WTC11 (cell line): ENCODE results near the gene KIRREL3. TPM values are rescaled to one million over a fixed set of nuclear protein-coding genes. Genes with fewer than 3 reads are reported as not detected.

Experiments
- ATAC-seq: fragments of 200-7000 bp; cut with Tn5 transposase; 2 replicates; pipeline ENCODE4 v1.10.0; 2021; ENCODE audit warnings: mild to moderate bottlenecking, moderate library complexity
- CTCF ChIA-PET: fragments of 300-600 bp; sonication (Branson Sonifier 250); formaldehyde crosslinking; loops from one replicate; lab custom pipeline; 2021; ENCODE audit warnings: antibody characterized with exemption; lab: Charles Lee
- POLR2A ChIA-PET: fragments of 350-600 bp; sonication (Branson Sonifier 250); formaldehyde crosslinking; loops from one replicate; lab custom pipeline; 2021; ENCODE audit warnings: antibody characterized with exemption; lab: Charles Lee
- DNase-seq: peaks from one replicate; pipeline ENCODE4 v3.0.0; 2021; ENCODE audit warnings: low spot score
- H3K27ac Mint-ChIP-seq: 2 replicates; pipeline ENCODE4 v1.8.0; 2021; ENCODE audit warnings: mixed read lengths
- H3K27me3 Mint-ChIP-seq: 2 replicates; pipeline ENCODE4 v1.8.0; 2021; ENCODE audit warnings: low read depth, mild to moderate bottlenecking, moderate library complexity, mixed read lengths
- H3K36me3 Mint-ChIP-seq: 2 replicates; pipeline ENCODE4 v1.8.0; 2021; ENCODE audit warnings: mixed read lengths
- H3K4me1 Mint-ChIP-seq: 2 replicates; pipeline ENCODE4 v1.8.0; 2022; ENCODE audit warnings: mixed read lengths
- H3K4me3 Mint-ChIP-seq: 2 replicates; pipeline ENCODE4 v1.8.0; 2021; ENCODE audit warnings: mild to moderate bottlenecking, moderate library complexity, mixed read lengths
- H3K9me3 Mint-ChIP-seq: 2 replicates; pipeline ENCODE4 v1.8.0; 2021; ENCODE audit warnings: mixed read lengths
- CREB1 ChIP-seq: sonication (generic); formaldehyde crosslinking; IDR thresholded peaks from 2 replicates; pipeline ENCODE4 v1.8.0; 2023; ENCODE audit warnings: mild to moderate bottlenecking, missing genetic modification reagents
- GTF2I ChIP-seq: fragments of 250-450 bp; sonication (Bioruptor Pico); conservative IDR thresholded peaks from 2 replicates; pipeline ENCODE4 v1.4.0; 2021; ENCODE audit warnings: mild to moderate bottlenecking
- HMGA2 ChIP-seq: fragments of 250-450 bp; sonication (Bioruptor Pico); IDR thresholded peaks from 2 replicates; pipeline ENCODE4 v1.4.0; 2021; ENCODE audit warnings: mild to moderate bottlenecking, moderate library complexity
- MAX ChIP-seq: sonication (generic); formaldehyde crosslinking; IDR thresholded peaks from 2 replicates; pipeline ENCODE4 v1.8.0; 2022; ENCODE audit warnings: mild to moderate bottlenecking, missing genetic modification reagents
- RELA ChIP-seq: sonication (generic); formaldehyde crosslinking; IDR thresholded peaks from 2 replicates; pipeline ENCODE4 v1.8.1; 2022; ENCODE audit warnings: missing genetic modification reagents, mild to moderate bottlenecking, borderline replicate concordance
- SOX15 ChIP-seq: fragments of 250-450 bp; sonication (Bioruptor Pico); IDR thresholded peaks from 2 replicates; pipeline ENCODE4 v1.9.0; 2021; ENCODE audit warnings: mild to moderate bottlenecking
- TCF7 ChIP-seq: sonication (generic); formaldehyde crosslinking; IDR thresholded peaks from 2 replicates; pipeline ENCODE4 v1.8.0; 2022; ENCODE audit warnings: mild to moderate bottlenecking, low read depth, missing genetic modification reagents, moderate library complexity
- TEAD4 ChIP-seq: sonication (generic); formaldehyde crosslinking; IDR thresholded peaks from 2 replicates; pipeline ENCODE4 v1.8.0; 2022; ENCODE audit warnings: mild to moderate bottlenecking, missing genetic modification reagents
- ZBTB21 ChIP-seq: sonication (generic); formaldehyde crosslinking; IDR thresholded peaks from 2 replicates; pipeline ENCODE4 v1.8.1; 2023; ENCODE audit warnings: mild to moderate bottlenecking, missing genetic modification reagents, borderline replicate concordance
- ZNF219 ChIP-seq: sonication (generic); formaldehyde crosslinking; IDR thresholded peaks from 2 replicates; pipeline ENCODE4 v1.8.0; 2023; ENCODE audit warnings: missing genetic modification reagents, mild to moderate bottlenecking, borderline replicate concordance
- ZNF232 ChIP-seq: sonication (generic); formaldehyde crosslinking; IDR thresholded peaks from 2 replicates; pipeline ENCODE4 v1.8.0; 2022; ENCODE audit warnings: mild to moderate bottlenecking, missing genetic modification reagents
- ZNF263 ChIP-seq: sonication (generic); formaldehyde crosslinking; IDR thresholded peaks from 2 replicates; pipeline ENCODE4 v1.8.1; 2022; ENCODE audit warnings: low read depth, mild to moderate bottlenecking, moderate library complexity, missing genetic modification reagents
- ZNF671 ChIP-seq: fragments of 250-450 bp; sonication (Bioruptor Pico); IDR thresholded peaks from 2 replicates; pipeline ENCODE4 v1.8.0; 2021; ENCODE audit warnings: mild to moderate bottlenecking
- total RNA-seq: library from RNA; stranded (reverse); gene quantifications from 3 replicates; pipeline ENCODE4 v1.2.3, GENCODE V29; 2021
- TF ChIP-seq, protein P1 (sequence below): sonication (generic); formaldehyde crosslinking; conservative IDR thresholded peaks from 2 replicates; pipeline ENCODE4 v1.8.1; 2022; ENCODE audit warnings: mild to moderate bottlenecking, missing genetic modification reagents
- TF ChIP-seq, protein P2 (sequence below): sonication (generic); formaldehyde crosslinking; IDR thresholded peaks from 2 replicates; pipeline ENCODE4 v1.8.1; 2022; ENCODE audit warnings: low read depth, missing genetic modification reagents, borderline replicate concordance
- TF ChIP-seq, protein P3 (sequence below): sonication (generic); formaldehyde crosslinking; IDR thresholded peaks from 2 replicates; pipeline ENCODE4 v1.8.1; 2022; ENCODE audit warnings: mild to moderate bottlenecking, moderate library complexity, missing genetic modification reagents
- TF ChIP-seq, protein P4 (sequence below): sonication (generic); formaldehyde crosslinking; IDR thresholded peaks from 2 replicates; pipeline ENCODE4 v1.8.0; 2022; ENCODE audit warnings: mild to moderate bottlenecking, missing genetic modification reagents
- TF ChIP-seq, protein P5 (sequence below): sonication (generic); formaldehyde crosslinking; IDR thresholded peaks from 2 replicates; pipeline ENCODE4 v1.8.0; 2022; ENCODE audit warnings: mild to moderate bottlenecking, missing genetic modification reagents

The KIRREL3 gene
- total RNA-seq, 1 experiment from 2014 or later = 0.59 TPM

GRCh38 chr11:126948563-126948962 lies 52.0 kb downstream of the KIRREL3 start (continued):
- no peak for TF ChIP-seq GTF2I (CRISPR knock-in tag)
- TF ChIP-seq, protein P1, sequence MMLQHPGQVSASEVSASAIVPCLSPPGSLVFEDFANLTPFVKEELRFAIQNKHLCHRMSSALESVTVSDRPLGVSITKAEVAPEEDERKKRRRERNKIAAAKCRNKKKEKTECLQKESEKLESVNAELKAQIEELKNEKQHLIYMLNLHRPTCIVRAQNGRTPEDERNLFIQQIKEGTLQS (CRISPR knock-in tag) = no peak
- no peak for TF ChIP-seq TEAD4 (CRISPR knock-in tag)
- no peak for TF ChIP-seq SOX15

DNA sequence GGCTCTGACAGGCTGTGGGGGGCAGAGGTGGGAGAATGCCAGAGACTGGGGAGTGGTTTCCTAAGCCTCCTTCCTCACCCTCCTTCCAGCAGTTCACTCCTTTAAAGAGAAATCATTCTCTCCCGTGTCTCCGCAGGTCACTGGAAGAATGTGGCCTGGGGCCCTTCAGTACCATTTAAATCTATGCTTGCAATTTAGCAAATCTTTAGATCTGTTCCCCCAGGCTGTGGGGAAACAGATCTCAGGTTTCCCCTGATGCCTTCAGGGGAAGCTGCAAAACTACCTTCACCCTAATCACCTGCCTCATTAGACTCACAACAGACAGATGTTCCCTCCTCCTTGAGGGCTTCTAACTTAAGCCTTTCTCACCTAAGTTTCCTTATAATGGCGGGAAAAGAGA lies 55.3 kb downstream of the KIRREL3 start:
- no peaks in the 10 kb centered on the region for H3K9me3 Mint-ChIP-seq
- H3K4me1 Mint-ChIP-seq = peaks cover 22% of the 10 kb centered on the region
- ChIA-PET POLR2A (no interaction called here), CTCF (interaction anchor here (0.6 to 1.4 kb wide), 3 partner anchors 45 to 558 kb away, joined by 3 to 5 read pairs (median 3); no protein-coding TSS in a partner anchor)
- no peaks in the 10 kb centered on the region for H3K36me3 Mint-ChIP-seq
- H3K4me3 Mint-ChIP-seq = no peak overlapping the region
- ATAC-seq = peak; percentile 65
- TF ChIP-seq, protein P2, sequence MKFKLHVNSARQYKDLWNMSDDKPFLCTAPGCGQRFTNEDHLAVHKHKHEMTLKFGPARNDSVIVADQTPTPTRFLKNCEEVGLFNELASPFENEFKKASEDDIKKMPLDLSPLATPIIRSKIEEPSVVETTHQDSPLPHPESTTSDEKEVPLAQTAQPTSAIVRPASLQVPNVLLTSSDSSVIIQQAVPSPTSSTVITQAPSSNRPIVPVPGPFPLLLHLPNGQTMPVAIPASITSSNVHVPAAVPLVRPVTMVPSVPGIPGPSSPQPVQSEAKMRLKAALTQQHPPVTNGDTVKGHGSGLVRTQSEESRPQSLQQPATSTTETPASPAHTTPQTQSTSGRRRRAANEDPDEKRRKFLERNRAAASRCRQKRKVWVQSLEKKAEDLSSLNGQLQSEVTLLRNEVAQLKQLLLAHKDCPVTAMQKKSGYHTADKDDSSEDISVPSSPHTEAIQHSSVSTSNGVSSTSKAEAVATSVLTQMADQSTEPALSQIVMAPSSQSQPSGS (CRISPR knock-in tag) = no peak
- TF ChIP-seq CREB1 = no peak
- TF ChIP-seq, protein P3, sequence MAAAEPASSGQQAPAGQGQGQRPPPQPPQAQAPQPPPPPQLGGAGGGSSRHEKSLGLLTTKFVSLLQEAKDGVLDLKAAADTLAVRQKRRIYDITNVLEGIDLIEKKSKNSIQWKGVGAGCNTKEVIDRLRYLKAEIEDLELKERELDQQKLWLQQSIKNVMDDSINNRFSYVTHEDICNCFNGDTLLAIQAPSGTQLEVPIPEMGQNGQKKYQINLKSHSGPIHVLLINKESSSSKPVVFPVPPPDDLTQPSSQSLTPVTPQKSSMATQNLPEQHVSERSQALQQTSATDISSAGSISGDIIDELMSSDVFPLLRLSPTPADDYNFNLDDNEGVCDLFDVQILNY (CRISPR knock-in tag) = no peak
- TF ChIP-seq, all 79 proteins: peak for 0
- Mint-ChIP-seq H3K27me3 (no peaks in the 10 kb centered on the region), H3K27ac (no peak overlapping the region)
- DNase-seq = no peak

GRCh38 chr11:126943316-126943715 lies 57.3 kb downstream of the KIRREL3 start:
- H3K4me1 Mint-ChIP-seq = peaks cover 22% of the 10 kb centered on the region
- TF ChIP-seq HMGA2 (CRISPR knock-in tag) = no peak
- TF ChIP-seq RELA (CRISPR knock-in tag) = no peak
- TF ChIP-seq ZNF219 (CRISPR knock-in tag) = no peak
- TF ChIP-seq, all 79 proteins: peak for 0
- H3K27me3 Mint-ChIP-seq = no peaks in the 10 kb centered on the region
- no peaks in the 10 kb centered on the region for H3K36me3 Mint-ChIP-seq
- POLR2A ChIA-PET = no interaction called here
- DNase-seq (no peak), ATAC-seq (no peak)
- no peak overlapping the region for H3K27ac Mint-ChIP-seq
- CTCF ChIA-PET = no interaction called here
- no peak overlapping the region for H3K4me3 Mint-ChIP-seq
- H3K9me3 Mint-ChIP-seq = no peaks in the 10 kb centered on the region

DNA sequence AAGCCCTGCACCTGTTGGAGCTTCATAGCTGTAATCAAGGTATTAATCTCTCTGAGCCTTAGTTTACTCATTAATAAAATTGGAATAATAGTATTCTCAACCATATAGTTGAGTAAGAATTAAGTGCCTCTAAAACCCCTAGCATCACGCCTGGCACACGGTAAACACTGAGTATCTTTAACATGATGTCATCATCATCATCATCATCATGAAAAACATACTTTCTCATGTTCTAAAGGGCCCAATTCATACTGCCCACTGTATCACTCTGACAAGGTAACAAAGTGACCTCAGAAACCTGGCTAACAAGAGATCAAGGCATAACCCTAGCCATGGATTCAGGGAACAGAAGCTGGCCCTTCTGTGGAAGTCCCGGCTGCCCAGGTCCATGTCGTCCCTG lies 58.4 kb downstream of the KIRREL3 start:
- no peak for DNase-seq
- ATAC-seq = no peak
- no peaks in the 10 kb centered on the region for H3K9me3 Mint-ChIP-seq
- peaks cover 22% of the 10 kb centered on the region for H3K4me1 Mint-ChIP-seq
- TF ChIP-seq HMGA2 (CRISPR knock-in tag) (no peak), TCF7 (CRISPR knock-in tag) (no peak), MAX (CRISPR knock-in tag) (no peak), ZNF671 (CRISPR knock-in tag) (no peak), ZNF232 (CRISPR knock-in tag) (no peak), ZNF263 (CRISPR knock-in tag) (no peak), SOX15 (no peak), ZBTB21 (CRISPR knock-in tag) (no peak)
- TF ChIP-seq, protein P4, sequence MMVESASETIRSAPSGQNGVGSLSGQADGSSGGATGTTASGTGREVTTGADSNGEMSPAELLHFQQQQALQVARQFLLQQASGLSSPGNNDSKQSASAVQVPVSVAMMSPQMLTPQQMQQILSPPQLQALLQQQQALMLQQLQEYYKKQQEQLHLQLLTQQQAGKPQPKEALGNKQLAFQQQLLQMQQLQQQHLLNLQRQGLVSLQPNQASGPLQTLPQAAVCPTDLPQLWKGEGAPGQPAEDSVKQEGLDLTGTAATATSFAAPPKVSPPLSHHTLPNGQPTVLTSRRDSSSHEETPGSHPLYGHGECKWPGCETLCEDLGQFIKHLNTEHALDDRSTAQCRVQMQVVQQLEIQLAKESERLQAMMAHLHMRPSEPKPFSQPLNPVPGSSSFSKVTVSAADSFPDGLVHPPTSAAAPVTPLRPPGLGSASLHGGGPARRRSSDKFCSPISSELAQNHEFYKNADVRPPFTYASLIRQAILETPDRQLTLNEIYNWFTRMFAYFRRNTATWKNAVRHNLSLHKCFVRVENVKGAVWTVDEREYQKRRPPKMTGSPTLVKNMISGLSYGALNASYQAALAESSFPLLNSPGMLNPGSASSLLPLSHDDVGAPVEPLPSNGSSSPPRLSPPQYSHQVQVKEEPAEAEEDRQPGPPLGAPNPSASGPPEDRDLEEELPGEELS = no peak
- TF ChIP-seq, protein P5, sequence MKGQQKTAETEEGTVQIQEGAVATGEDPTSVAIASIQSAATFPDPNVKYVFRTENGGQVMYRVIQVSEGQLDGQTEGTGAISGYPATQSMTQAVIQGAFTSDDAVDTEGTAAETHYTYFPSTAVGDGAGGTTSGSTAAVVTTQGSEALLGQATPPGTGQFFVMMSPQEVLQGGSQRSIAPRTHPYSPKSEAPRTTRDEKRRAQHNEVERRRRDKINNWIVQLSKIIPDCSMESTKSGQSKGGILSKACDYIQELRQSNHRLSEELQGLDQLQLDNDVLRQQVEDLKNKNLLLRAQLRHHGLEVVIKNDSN (CRISPR knock-in tag) = no peak
- POLR2A ChIA-PET = no interaction called here
- H3K27ac Mint-ChIP-seq = no peak overlapping the region
- no peak overlapping the region for H3K4me3 Mint-ChIP-seq
- no peaks in the 10 kb centered on the region for H3K27me3 Mint-ChIP-seq
- H3K36me3 Mint-ChIP-seq = no peaks in the 10 kb centered on the region
- CTCF ChIA-PET = no interaction called here
